Right lobe of liver (tissue), 6 donors: ENCODE measurements around the gene AGAP6. TPM values are rescaled to one million over a fixed set of nuclear protein-coding genes. Genes with fewer than 3 reads are reported as not detected.
A peak's percentile ranks its signal among the peaks of the same experiment; 100 is the strongest.
"Not testable (repeated sequence)": the region's sequence is repeated elsewhere in the genome, so short reads cannot be mapped to it uniquely, and the experiment has no call there.

Experiments used
- ATAC-seq, 4 donors: fragments of 200-7000 bp; cut with Tn5 transposase; one replicate each; pipeline ENCODE4 v1.9.1; 2020; ENCODE audit warnings: mild to moderate bottlenecking in 4 of 4, moderate library complexity in 4 of 4
- DNase-seq, 3 donors: peaks; one replicate each; pipeline ENCODE4 v3.0.0-alpha.2; 2020
- H3K27ac ChIP-seq, 3 donors: fragments of 200-600 bp; one replicate each; pipeline ENCODE4 v1.8.0; 2022
- H3K27me3 ChIP-seq, 2 donors: fragments of 200-600 bp; one replicate each; pipeline ENCODE4 v1.8.0; 2022
- H3K36me3 ChIP-seq, 4 donors: fragments of 200-600 bp; sonication (generic) in 1 of 4; one replicate each; pipeline versions ENCODE4 v1.5.1 to v1.8.0; 2017 to 2022; ENCODE audit warnings: control low read depth in 1 of 4
- H3K4me1 ChIP-seq, 4 donors: fragments of 200-600 bp; sonication (generic) in 1 of 4; one replicate each; pipeline versions ENCODE4 v1.5.1 to v1.8.0; 2017 to 2022; ENCODE audit warnings: control low read depth in 1 of 4
- H3K4me3 ChIP-seq, 3 donors: fragments of 200-600 bp; one replicate each; pipeline ENCODE4 v1.8.0; 2022
- H3K9me3 ChIP-seq, 4 donors: fragments of 200-600 bp; sonication (generic) in 1 of 4; one replicate each; pipeline versions ENCODE4 v1.5.1 to v1.8.0; 2017 to 2022; ENCODE audit warnings: control low read depth in 1 of 4
- CTCF ChIP-seq, 4 donors: fragments of 200-600 bp in 3 of 4; fragments of 450-650 bp in 1 of 4; IDR thresholded peaks; one replicate each; pipeline versions ENCODE4 v1.5.1 to v1.8.0; 2016 to 2022; ENCODE audit warnings: antibody characterized with exemption in 4 of 4, mild to moderate bottlenecking in 2 of 4
- POLR2A ChIP-seq: fragments of 450-650 bp; IDR thresholded peaks from one replicate; pipeline ENCODE4 v1.6.1; 2017; ENCODE audit warnings: antibody characterized with exemption, mild to moderate bottlenecking
- WGBS: methylation state at CpG from one replicate; pipeline ENCODE4 v1.1.6; 2018; ENCODE audit warnings: low coverage, low lambda C conversion rate; ENCODE audit not compliant: insufficient coverage; ENCODE audit errors: missing lambda C conversion rate; 5-methylcytosine and 5-hydroxymethylcytosine counted together
- intact Hi-C, 2 donors: fragments of 100-400 bp; cut with DNase I; formaldehyde crosslinking; loops; one replicate each; pipeline versions ENCODE4 v1.11.2 to v1.14.1; 2022
- total RNA-seq, 6 experiments: library from RNA; depleted of rRNA in 2 of 6; stranded (reverse); fragments of >200 nt in 2 of 6; fragmentation: NEBNext Ultra II Directional in 3 of 6; extraction: Animal tissue kit (Norgen Biotek cat#: 25700) in 3 of 6; gene quantifications; one replicate each; pipeline versions ENCODE4 v1.1.0 to v1.2.4, GENCODE V29; 2016 to 2023
- donor health status: DM: no; HTN: yes; CAD: no.
- donor health status: DM: no; HTN: no; CAD: no.
- donor health status: DM: no; HTN: no; CAD: no.
- donor health status: DM: no; HTN: yes; CAD: no.
- donor health status: DM: no; HTN: yes; CAD: no.

AGAP6 gene
- total RNA-seq, 6 experiments from 2014 or later: 4.4 to 8.8 (median 6.3) TPM

GRCh38 chr10:50021646-50022045, 33.4 kb downstream of the AGAP6 start:
- no peak overlapping the region for H3K27ac ChIP-seq
- TF ChIP-seq POLR2A: no peak
- no peak for TF ChIP-seq CTCF (IDR thresholded peaks at IDR 0.05)
- no peaks in the 10 kb centered on the region for H3K9me3 ChIP-seq
- H3K4me1 ChIP-seq: no peaks in the 10 kb centered on the region
- 69% methylated on average over 2 of the region's 3 CpGs for WGBS
- DNase-seq: no peak
- no peak for ATAC-seq
- H3K36me3 ChIP-seq: no peaks in the 10 kb centered on the region
- intact Hi-C loops: no loop called here
- no peaks in the 10 kb centered on the region for H3K27me3 ChIP-seq
- no peak overlapping the region for H3K4me3 ChIP-seq

- DNase-seq, H3K36me3 ChIP-seq, H3K4me1 ChIP-seq, intact Hi-C loops, H3K27ac ChIP-seq, H3K4me3 ChIP-seq, H3K9me3 ChIP-seq, H3K27me3 ChIP-seq: not testable (repeated sequence)
- no CpG with 5 or more reads among the region's 37 CpGs for WGBS
- ATAC-seq: peak in 1 of 4 donors; percentile 9
Measured at GRCh38 chr10:50024716-50025383, 36.6 kb downstream of the AGAP6 start.

- H3K36me3 ChIP-seq: no peaks in the 10 kb centered on the region
- no peak overlapping the region for H3K4me3 ChIP-seq
- intact Hi-C loops: no loop called here
- no peak for ATAC-seq
- TF ChIP-seq POLR2A: no peak
- no peak for TF ChIP-seq CTCF (IDR thresholded peaks at IDR 0.05)
- no peak for DNase-seq
- 65% methylated on average over 2 of the region's 14 CpGs for WGBS
- H3K9me3 ChIP-seq: no peaks in the 10 kb centered on the region
- H3K4me1 ChIP-seq: no peaks in the 10 kb centered on the region
- no peaks in the 10 kb centered on the region for H3K27me3 ChIP-seq
- H3K27ac ChIP-seq: no peak overlapping the region
Measured at GRCh38 chr10:50025627-50026026, 37.4 kb downstream of the AGAP6 start.

GRCh38 chr10:50027195-50027594, 39.0 kb downstream of the AGAP6 start:
- no peaks in the 10 kb centered on the region for H3K36me3 ChIP-seq
- no peak overlapping the region for H3K4me3 ChIP-seq
- no peaks in the 10 kb centered on the region for H3K27me3 ChIP-seq
- H3K9me3 ChIP-seq: no peaks in the 10 kb centered on the region
- no peak for DNase-seq
- ATAC-seq: no peak
- TF ChIP-seq CTCF (IDR thresholded peaks at IDR 0.05) (no peak), POLR2A (no peak)
- intact Hi-C loops: no loop called here
- no peak overlapping the region for H3K27ac ChIP-seq
- 68% methylated on average over 5 of the region's 13 CpGs for WGBS
- no peaks in the 10 kb centered on the region for H3K4me1 ChIP-seq

GRCh38 chr10:50033481-50033880, 45.3 kb downstream of the AGAP6 start:
- H3K9me3 ChIP-seq: no peaks in the 10 kb centered on the region

DNA sequence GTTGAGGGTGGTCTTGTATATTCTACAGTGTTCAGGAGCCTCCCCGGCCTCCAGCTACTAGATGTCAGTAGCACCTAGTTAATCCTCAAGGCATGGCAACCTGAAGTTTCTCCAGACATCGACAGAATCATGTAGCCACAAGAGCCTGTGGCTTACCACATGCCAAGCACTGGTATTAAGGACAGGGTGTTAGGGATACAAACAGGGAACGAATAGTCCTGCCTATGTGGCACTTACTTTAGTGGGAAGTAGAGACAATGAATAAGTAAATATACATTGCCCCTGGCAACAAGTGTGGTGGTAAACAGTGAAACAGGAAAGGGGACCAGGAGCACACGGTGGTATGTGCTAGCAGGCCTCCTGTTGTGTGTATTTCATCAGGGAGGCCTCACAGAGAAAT, 47.1 kb downstream of the AGAP6 start:
- WGBS: 73% methylated on average over 2 of the region's 4 CpGs
- H3K4me3 ChIP-seq, H3K36me3 ChIP-seq, H3K27ac ChIP-seq, H3K9me3 ChIP-seq, DNase-seq, ATAC-seq, H3K4me1 ChIP-seq, intact Hi-C loops, H3K27me3 ChIP-seq: not testable (repeated sequence)

More at GRCh38 chr10:50033481-50033880, 45.3 kb downstream of the AGAP6 start:
- 60% methylated on average over 3 of the region's 3 CpGs for WGBS
- intact Hi-C loops: no loop called here
- Histone ChIP-seq H3K27ac (no peak overlapping the region), H3K36me3 (no peaks in the 10 kb centered on the region), H3K4me1 (no peaks in the 10 kb centered on the region), H3K4me3 (no peak overlapping the region), H3K27me3 (no peaks in the 10 kb centered on the region)
- ATAC-seq (no peak), DNase-seq (no peak)
- TF ChIP-seq CTCF (IDR thresholded peaks at IDR 0.05): no peak
- TF ChIP-seq POLR2A: no peak
